Fibroblast of gingiva (primary cell): ENCODE results near the gene HLA-DQA1.
"Not testable (repeated sequence)": the region's sequence is repeated elsewhere in the genome, so short reads cannot be mapped to it uniquely, and the experiment has no call there.

Experiments used
- DNase-seq: peaks from one replicate; pipeline ENCODE4 v3.0.0-alpha.2; 2011; ENCODE audit warnings: low read depth

The HLA-DQA1 gene

GRCh38 chr6:32622545-32623401, 14.4 kb upstream of the HLA-DQA1 start:
- DNase-seq, result no peak

- no peak for DNase-seq
These were observed 13.5 kb upstream of the HLA-DQA1 start for GRCh38 chr6:32623693-32624092.

GRCh38 chr6:32624565-32624964, 12.6 kb upstream of the HLA-DQA1 start:
- DNase-seq, result no peak

GRCh38 chr6:32625137-32625536, 12.1 kb upstream of the HLA-DQA1 start:
- DNase-seq, result no peak

GRCh38 chr6:32627249-32627648, 10.0 kb upstream of the HLA-DQA1 start:
- no peak for DNase-seq

GRCh38 chr6:32627831-32628230, 9.4 kb upstream of the HLA-DQA1 start:
- DNase-seq, result peak; percentile 21

GRCh38 chr6:32629793-32630192, 7.4 kb upstream of the HLA-DQA1 start:
- DNase-seq, result not testable (repeated sequence)

GRCh38 chr6:32635526-32636123, 1.6 kb upstream of the HLA-DQA1 start:
- no peak for DNase-seq

GRCh38 chr6:32637883-32638282, 677 bp downstream of the HLA-DQA1 start:
- DNase-seq, result no peak

- DNase-seq, result no peak
These were observed 1.5 kb downstream of the HLA-DQA1 start for GRCh38 chr6:32638532-32639219.

GRCh38 chr6:32639440-32640394, 2.5 kb downstream of the HLA-DQA1 start:
- DNase-seq, result no peak

- no peak for DNase-seq
These were observed 3.9 kb downstream of the HLA-DQA1 start for GRCh38 chr6:32641122-32641521.

GRCh38 chr6:32641785-32642719, 4.8 kb downstream of the HLA-DQA1 start:
- DNase-seq, result not testable (repeated sequence)

GRCh38 chr6:32642720-32643106, 5.5 kb downstream of the HLA-DQA1 start:
- no peak for DNase-seq

GRCh38 chr6:32643904-32644303, 6.7 kb downstream of the HLA-DQA1 start:
- no peak for DNase-seq

- no peak for DNase-seq
These were observed 8.0 kb downstream of the HLA-DQA1 start for GRCh38 chr6:32645047-32645703.

- no peak for DNase-seq
These were observed 18.1 kb downstream of the HLA-DQA1 start for GRCh38 chr6:32655203-32655710.

GRCh38 chr6:32657329-32657728, 20.1 kb downstream of the HLA-DQA1 start:
- DNase-seq, result not testable (repeated sequence)

- DNase-seq, result not testable (repeated sequence)
These were observed 20.6 kb downstream of the HLA-DQA1 start for GRCh38 chr6:32657819-32658218.
